Astrocyte (in vitro differentiated cells and primary cell): ENCODE data around the gene DMTF1. TPM values are rescaled to one million over a fixed set of nuclear protein-coding genes. Genes with fewer than 3 reads are reported as not detected.

Experiments
- DNase-seq: peaks from one replicate; pipeline ENCODE4 v3.0.0-alpha.2; 2010; ENCODE audit warnings: low read depth
- FAIRE-seq: peaks from 2 replicates; lab custom pipeline; 2011; peaks lifted over from hg19 to GRCh38; lab: Jason Lieb, UNC
- H2AFZ ChIP-seq: 2 replicates; pipeline ENCODE4 v1.6.0; 2012; ENCODE audit warnings: low read depth, low read length, inconsistent platforms
- H3K27ac ChIP-seq: 2 replicates; pipeline ENCODE4 v1.5.1; 2011; ENCODE audit warnings: low read depth, low read length, inconsistent platforms
- H3K27me3 ChIP-seq: 2 replicates; pipeline ENCODE4 v1.6.0; 2011; ENCODE audit warnings: low read length, inconsistent platforms; ENCODE audit not compliant: insufficient read depth
- H3K36me3 ChIP-seq: 2 replicates; pipeline ENCODE4 v1.5.1; 2011; ENCODE audit warnings: low read length, inconsistent platforms; ENCODE audit not compliant: insufficient read depth
- H3K4me1 ChIP-seq: 2 replicates; pipeline ENCODE4 v1.5.1; 2011; ENCODE audit warnings: low read length, inconsistent platforms; ENCODE audit not compliant: insufficient read depth
- H3K4me2 ChIP-seq: 2 replicates; pipeline ENCODE4 v1.6.0; 2012; ENCODE audit warnings: low read length, inconsistent platforms
- H3K4me3 ChIP-seq: 2 replicates; pipeline ENCODE4 v1.5.1; 2011; ENCODE audit warnings: low read depth, mild to moderate bottlenecking, low read length, inconsistent platforms; ENCODE audit not compliant: insufficient read depth
- H3K79me2 ChIP-seq: 2 replicates; pipeline ENCODE4 v1.6.0; 2012; ENCODE audit warnings: mild to moderate bottlenecking, low read length, inconsistent platforms; ENCODE audit not compliant: insufficient read depth
- H3K9ac ChIP-seq: 2 replicates; pipeline ENCODE4 v1.6.0; 2012; ENCODE audit warnings: mild to moderate bottlenecking, low read length, inconsistent platforms
- H3K9me3 ChIP-seq: 2 replicates; pipeline ENCODE4 v1.5.1; 2012; ENCODE audit warnings: low read depth, mild to moderate bottlenecking, low read length, inconsistent platforms; ENCODE audit not compliant: insufficient read depth
- H4K20me1 ChIP-seq: 2 replicates; pipeline ENCODE4 v1.6.0; 2012; ENCODE audit warnings: low read length, inconsistent platforms; ENCODE audit not compliant: insufficient read depth
- H3K27ac Mint-ChIP-seq: one replicate; pipeline ENCODE4 v1.8.0; 2021; ENCODE audit warnings: mild to moderate bottlenecking, mixed read lengths; ENCODE audit not compliant: unreplicated experiment
- H3K27me3 Mint-ChIP-seq: one replicate; pipeline ENCODE4 v1.8.0; 2021; ENCODE audit warnings: low read depth, mixed read lengths; ENCODE audit not compliant: unreplicated experiment
- H3K36me3 Mint-ChIP-seq: one replicate; pipeline ENCODE4 v1.8.0; 2021; ENCODE audit warnings: low read depth, mixed read lengths; ENCODE audit not compliant: unreplicated experiment
- H3K4me1 Mint-ChIP-seq: one replicate; pipeline ENCODE4 v1.8.0; 2021; ENCODE audit warnings: low read depth, mixed read lengths; ENCODE audit not compliant: unreplicated experiment
- H3K4me3 Mint-ChIP-seq: one replicate; pipeline ENCODE4 v1.8.0; 2021; ENCODE audit warnings: mild to moderate bottlenecking, moderate library complexity, mixed read lengths; ENCODE audit not compliant: unreplicated experiment
- H3K9me3 Mint-ChIP-seq: one replicate; pipeline ENCODE4 v1.8.0; 2021; ENCODE audit warnings: mild to moderate bottlenecking, mixed read lengths; ENCODE audit not compliant: unreplicated experiment
- CTCF ChIP-seq: IDR thresholded peaks from 2 replicates; pipeline ENCODE4 v1.5.1; 2011; ENCODE audit warnings: low read depth, mild to moderate bottlenecking, inconsistent platforms, low read length, moderate library complexity; ENCODE audit not compliant: insufficient read depth
- EZH2 ChIP-seq: IDR thresholded peaks from 2 replicates; pipeline ENCODE4 v1.6.1; 2012; ENCODE audit warnings: mild to moderate bottlenecking, low read length, inconsistent platforms; ENCODE audit not compliant: insufficient read depth
- total RNA-seq: library from RNA; stranded (reverse); gene quantifications from 2 replicates; pipeline ENCODE4 v1.2.1, GENCODE V29; 2021

Gene DMTF1
- total RNA-seq, 1 donor from 2014 or later, result 89.2 TPM

- Histone ChIP-seq H3K9me3 (no peaks in the 10 kb centered on the region), H3K4me2 (no peak overlapping the region), H3K4me3 (no peak overlapping the region), H3K27me3 (no peaks in the 10 kb centered on the region), H3K79me2 (peaks cover 19% of the 10 kb centered on the region), H3K9ac (no peak overlapping the region), H3K4me1 (no peaks in the 10 kb centered on the region), H3K27ac (no peak overlapping the region), H2AFZ (no peak overlapping the region), H3K36me3 (peaks cover 79% of the 10 kb centered on the region), H4K20me1 (peaks cover 44% of the 10 kb centered on the region)
- FAIRE-seq, result no peak
- no peak overlapping the region for H3K27ac Mint-ChIP-seq
- no peaks in the 10 kb centered on the region for H3K27me3 Mint-ChIP-seq
- DNase-seq, result no peak
- H3K4me1 Mint-ChIP-seq, result peaks cover 2% of the 10 kb centered on the region
- H3K9me3 Mint-ChIP-seq, result no peaks in the 10 kb centered on the region
- no peak overlapping the region for H3K4me3 Mint-ChIP-seq
- H3K36me3 Mint-ChIP-seq, result peaks cover 12% of the 10 kb centered on the region
- TF ChIP-seq EZH2 (no peak), CTCF (no peak)
These were observed 19.2 kb downstream of the DMTF1 start for GRCh38 chr7:87171282-87171934.

DNA sequence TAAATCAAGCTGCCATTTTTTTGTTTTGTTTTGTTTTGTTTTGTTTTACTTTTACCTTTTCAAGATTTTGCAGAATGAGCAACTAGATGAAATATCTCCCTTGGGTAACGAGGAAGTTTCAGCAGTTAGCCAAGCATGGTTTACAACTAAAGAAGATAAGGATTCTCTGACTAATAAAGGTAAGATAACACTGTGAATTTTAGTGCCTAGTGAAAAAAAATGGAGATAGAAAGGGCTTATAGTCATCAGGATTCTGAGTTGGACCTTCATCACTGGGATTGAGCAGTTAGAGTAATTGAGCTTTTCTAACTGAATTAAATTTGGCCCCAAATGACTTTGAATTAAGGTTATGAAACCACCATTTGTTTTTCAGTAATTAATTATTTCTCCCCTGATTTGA, 21.2 kb downstream of the DMTF1 start:
- Histone ChIP-seq H3K79me2 (peaks cover 19% of the 10 kb centered on the region), H3K9ac (no peak overlapping the region), H3K4me3 (no peak overlapping the region), H4K20me1 (peaks cover 54% of the 10 kb centered on the region), H3K9me3 (no peaks in the 10 kb centered on the region), H3K27ac (no peak overlapping the region), H3K36me3 (peaks cover 66% of the 10 kb centered on the region), H3K4me1 (no peaks in the 10 kb centered on the region), H3K4me2 (no peak overlapping the region), H2AFZ (no peak overlapping the region), H3K27me3 (no peaks in the 10 kb centered on the region)
- peaks cover 10% of the 10 kb centered on the region for H3K36me3 Mint-ChIP-seq
- FAIRE-seq (no peak), DNase-seq (no peak)
- H3K9me3 Mint-ChIP-seq, result no peaks in the 10 kb centered on the region
- H3K27me3 Mint-ChIP-seq, result no peaks in the 10 kb centered on the region
- TF ChIP-seq CTCF, result no peak
- no peak overlapping the region for H3K27ac Mint-ChIP-seq
- H3K4me1 Mint-ChIP-seq, result peaks cover 2% of the 10 kb centered on the region
- no peak overlapping the region for H3K4me3 Mint-ChIP-seq

DNA sequence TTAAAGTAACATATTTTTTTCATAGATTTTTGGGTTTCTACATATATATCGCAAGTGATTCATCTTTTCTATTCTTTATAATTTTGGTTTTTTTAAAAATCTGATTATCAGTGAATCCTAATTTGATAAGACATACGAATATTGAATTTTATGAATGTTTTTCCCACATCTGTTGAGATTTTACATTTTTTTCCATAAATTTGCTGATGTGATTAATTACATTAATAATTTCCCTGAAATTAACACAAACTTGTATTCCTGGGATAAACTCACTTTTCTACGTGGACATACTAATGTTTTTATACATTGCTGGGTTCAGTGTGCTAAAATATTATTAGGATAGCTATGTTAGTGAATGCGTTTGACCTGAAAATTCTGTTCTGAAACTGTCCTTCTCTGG, 26.1 kb downstream of the DMTF1 start:
- Histone ChIP-seq H3K36me3 (peaks cover 60% of the 10 kb centered on the region), H3K27me3 (no peaks in the 10 kb centered on the region), H3K4me3 (no peak overlapping the region), H4K20me1 (peaks cover 33% of the 10 kb centered on the region), H3K4me1 (no peaks in the 10 kb centered on the region), H3K27ac (no peak overlapping the region), H3K79me2 (peaks cover 19% of the 10 kb centered on the region), H3K4me2 (no peak overlapping the region), H3K9me3 (no peaks in the 10 kb centered on the region), H3K9ac (no peak overlapping the region), H2AFZ (no peak overlapping the region)
- Mint-ChIP-seq H3K9me3 (no peaks in the 10 kb centered on the region), H3K4me1 (peaks cover 2% of the 10 kb centered on the region), H3K27me3 (no peaks in the 10 kb centered on the region), H3K36me3 (peaks cover 10% of the 10 kb centered on the region), H3K4me3 (no peak overlapping the region), H3K27ac (no peak overlapping the region)
- TF ChIP-seq CTCF (no peak), EZH2 (no peak)
- DNase-seq (no peak), FAIRE-seq (no peak)
